ENCODE measurements around the gene RBM28. TPM values are rescaled to one million over a fixed set of nuclear protein-coding genes. Genes with fewer than 3 reads are reported as not detected.

Gene RBM28
- total and polyA plus RNA-seq, 2 of the 8 experiments (the other 6 are each of a cell fraction or from before 2014, with no cell fraction given), result 12.8 to 65.3 TPM

DNA sequence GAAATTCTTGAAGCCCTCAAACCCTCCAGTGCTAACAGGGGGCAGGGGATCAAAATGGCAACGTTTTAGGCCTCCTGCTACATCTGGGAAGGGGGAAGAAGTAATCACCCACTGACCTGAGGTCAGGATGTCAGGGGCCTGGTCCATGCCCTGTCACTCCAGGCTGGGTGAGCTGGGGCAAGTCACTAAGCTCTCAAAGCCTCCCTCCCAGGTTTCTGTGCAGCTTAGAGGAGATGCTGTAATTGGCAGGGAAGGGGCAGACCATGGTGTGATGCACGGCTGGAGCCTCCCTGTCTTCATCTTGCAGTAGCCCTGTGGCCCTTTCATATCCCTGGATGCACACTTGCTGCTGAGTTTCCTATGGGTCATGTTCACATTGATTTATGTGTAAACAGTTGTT lies 75.5 kb downstream of the RBM28 start:
- H3K18ac ChIP-seq (ENCODE audit: extremely low read depth, low read length), result 0 out of 2 replicates have a peak overlapping the region, but pooled peaks have one; percentile 9
- WGBS, 2 experiments (ENCODE audit: extremely low coverage in 1 of 2, insufficient coverage in 1 of 2, insufficient read length in 1 of 2, insufficient replicate concordance in 2 of 2, low coverage in 1 of 2, low lambda C conversion rate in 2 of 2, missing lambda C conversion rate in 1 of 2), result 85% methylated on average over 2 of the region's 2 CpGs; no CpG with 5 or more reads in 1 of the 2 experiments
- ChIA-PET CTCF (ENCODE audit: partially characterized antibody) (interaction anchor here (1.2 to 1.6 kb wide), 3 partner anchors 9 to 50 kb away, joined by 3 to 5 read pairs (median 4); no protein-coding TSS in a partner anchor), POLR2A (ENCODE audit: partially characterized antibody) (interaction anchor here (1.2 to 2.6 kb wide), 4 partner anchors 8 to 56 kb away, joined by 3 to 23 read pairs (median 6); no protein-coding TSS in a partner anchor)
- no peaks in the 10 kb centered on the region for H4K20me1 ChIP-seq (replicated peaks in 1 of 2; ENCODE audit: control insufficient read depth in 1 of 2, insufficient read depth in 2 of 2, low read length in 2 of 2)
- H2BK20ac ChIP-seq (ENCODE audit: low read length), result peak overlapping the region; percentile 89
- H4K91ac ChIP-seq (replicated peaks; ENCODE audit: insufficient read length, low read length), result peak overlapping the region; percentile 44
- no peaks in the 10 kb centered on the region for H3K79me1 ChIP-seq (ENCODE audit: low read depth, low read length)
- DNase-seq (ENCODE audit: low read depth in 1 of 2, low spot score in 2 of 2), result no peak
- H3K4me2 ChIP-seq (ENCODE audit: insufficient read depth in 1 of 2, low read depth in 2 of 2, low read length in 2 of 2), result no peak overlapping the region
- H2BK12ac ChIP-seq (ENCODE audit: low read depth, low read length), result peak overlapping the region; percentile 89; the same call in 1 of the 2 replicates
- H3K27ac ChIP-seq (ENCODE audit: low read depth, low read length), result no peak overlapping the region
- H3K23ac ChIP-seq (ENCODE audit: insufficient read length), result no peak overlapping the region
- no peak overlapping the region for H4K8ac ChIP-seq (ENCODE audit: extremely low read depth, insufficient read depth, low read length)
- no peaks in the 10 kb centered on the region for H3K9me3 ChIP-seq (ENCODE audit: insufficient read depth in 2 of 2, low read depth in 1 of 2, low read length in 1 of 2)
- H3K9ac ChIP-seq (replicated peaks in 1 of 4; ENCODE audit: extremely low read depth in 1 of 4, low read depth in 3 of 4, low read length in 3 of 4), result no peak overlapping the region
- no peak overlapping the region for H3K14ac ChIP-seq (ENCODE audit: insufficient read length)
- H2BK5ac ChIP-seq (ENCODE audit: low read depth, low read length), result peak overlapping the region; percentile 26; the same call in 1 of the 2 replicates
- peaks cover 4 to 30% (median 22%) of the 10 kb centered on the region in 4 experiments for H3K4me1 ChIP-seq (replicated peaks in 1 of 4; ENCODE audit: control insufficient read depth in 3 of 4, insufficient read depth in 4 of 4, low read length in 3 of 4)
- H3K56ac ChIP-seq (replicated peaks; ENCODE audit: insufficient read length, low read depth, low read length), result no peak overlapping the region
- no peak overlapping the region for H3K4ac ChIP-seq (replicated peaks; ENCODE audit: insufficient read length, low read depth, low read length)
- no peak overlapping the region for H2AK5ac ChIP-seq (ENCODE audit: low read depth, low read length)
- H2AFZ ChIP-seq (ENCODE audit: low read length), result no peak overlapping the region
- H2BK15ac ChIP-seq (ENCODE audit: low read length), result peak overlapping the region; percentile 90; the same call in 1 of the 2 replicates
- no peak overlapping the region for H2BK120ac ChIP-seq (replicated peaks; ENCODE audit: low read depth, low read length)
- no peak overlapping the region for H3K4me3 ChIP-seq (ENCODE audit: extremely low read depth in 1 of 4, insufficient read depth in 2 of 4, low read depth in 3 of 4, low read length in 4 of 4)
- H4K5ac ChIP-seq (ENCODE audit: insufficient read length, low read depth, low read length), result no peak overlapping the region
- no peaks in the 10 kb centered on the region for H3K36me3 ChIP-seq (ENCODE audit: control insufficient read depth in 2 of 4, insufficient read depth in 4 of 4, low read length in 3 of 4)
- H3K27me3 ChIP-seq (replicated peaks in 1 of 4; ENCODE audit: control insufficient read depth in 3 of 4, extremely low read depth in 1 of 4, insufficient read depth in 3 of 4, low read length in 3 of 4), result peaks cover 0 to 3% (median 1%) of the 10 kb centered on the region in 4 experiments; a peak in 2 of 7 replicates
- no peaks in the 10 kb centered on the region; the same call in 1 of the 2 replicates for H3K23me2 ChIP-seq (ENCODE audit: low read depth, low read length)
- no peaks in the 10 kb centered on the region for H3K79me2 ChIP-seq (ENCODE audit: control insufficient read depth in 1 of 2, insufficient read depth in 2 of 2, low read length in 2 of 2)
- no peak for FAIRE-seq
- TF ChIP-seq RFX5 (IDR thresholded peaks at IDR 0.05; ENCODE audit: borderline replicate concordance, low read depth, low read length), result no peak
- no peak for TF ChIP-seq HDAC2 (IDR thresholded peaks at IDR 0.05; ENCODE audit: borderline replicate concordance in 1 of 2, low read depth in 2 of 2, low read length in 2 of 2)
- TF ChIP-seq NANOG (IDR thresholded peaks at IDR 0.05; ENCODE audit: insufficient read depth, low read depth, low read length, poor library complexity, severe bottlenecking), result no peak
- TF ChIP-seq SIX5 (IDR thresholded peaks at IDR 0.05; ENCODE audit: low read depth, low read length), result no peak
- TF ChIP-seq, protein P1, sequence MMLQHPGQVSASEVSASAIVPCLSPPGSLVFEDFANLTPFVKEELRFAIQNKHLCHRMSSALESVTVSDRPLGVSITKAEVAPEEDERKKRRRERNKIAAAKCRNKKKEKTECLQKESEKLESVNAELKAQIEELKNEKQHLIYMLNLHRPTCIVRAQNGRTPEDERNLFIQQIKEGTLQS (IDR thresholded peaks at IDR 0.05; ENCODE audit: insufficient read depth, low read depth, low read length), result no peak
- no peak for TF ChIP-seq TAF1 (IDR thresholded peaks at IDR 0.05; ENCODE audit: low read depth, low read length)
- no peak for TF ChIP-seq ATF2 (IDR thresholded peaks at IDR 0.05; ENCODE audit: low read length)
- TF ChIP-seq SIN3A (conservative IDR thresholded peaks at IDR 0.05 in 1 of 2, IDR thresholded peaks at IDR 0.05 in 1 of 2; ENCODE audit: low read depth in 1 of 2, low read length in 2 of 2), result no peak
